Cerebellar nuclear complex (tissue), 1 donor: ENCODE results near the gene KIZ.
"Not testable (repeated sequence)": the region's sequence is repeated elsewhere in the genome, so short reads cannot be mapped to it uniquely, and the experiment has no call there.

ENCODE experiments used
- DNase-seq, 2 experiments: peaks; one replicate each; lab custom pipeline; 2025; lab: John Stamatoyannopoulos, UW

KIZ gene

GRCh38 chr20:21139881-21140566, 14.1 kb downstream of the KIZ start:
- DNase-seq, result no peak

DNA sequence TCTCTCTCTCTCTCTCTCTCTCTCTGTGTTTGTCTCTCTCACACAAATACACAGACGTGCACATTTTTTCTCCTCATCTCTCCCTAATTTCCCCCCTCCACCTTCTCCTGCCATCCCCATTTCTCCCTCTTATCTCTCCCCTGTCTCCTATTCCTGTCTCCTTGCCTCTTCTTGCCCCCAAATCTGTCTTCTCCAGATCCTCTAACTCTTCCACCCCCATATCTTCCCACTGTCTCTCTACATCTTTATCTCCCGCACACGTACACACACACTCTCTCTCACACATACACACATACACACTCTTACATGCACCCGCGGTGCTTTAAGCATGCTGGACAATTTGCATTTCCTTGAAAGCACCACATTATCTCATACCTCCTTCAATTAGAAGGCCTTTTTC, 15.9 kb downstream of the KIZ start:
- DNase-seq, result no peak

DNA sequence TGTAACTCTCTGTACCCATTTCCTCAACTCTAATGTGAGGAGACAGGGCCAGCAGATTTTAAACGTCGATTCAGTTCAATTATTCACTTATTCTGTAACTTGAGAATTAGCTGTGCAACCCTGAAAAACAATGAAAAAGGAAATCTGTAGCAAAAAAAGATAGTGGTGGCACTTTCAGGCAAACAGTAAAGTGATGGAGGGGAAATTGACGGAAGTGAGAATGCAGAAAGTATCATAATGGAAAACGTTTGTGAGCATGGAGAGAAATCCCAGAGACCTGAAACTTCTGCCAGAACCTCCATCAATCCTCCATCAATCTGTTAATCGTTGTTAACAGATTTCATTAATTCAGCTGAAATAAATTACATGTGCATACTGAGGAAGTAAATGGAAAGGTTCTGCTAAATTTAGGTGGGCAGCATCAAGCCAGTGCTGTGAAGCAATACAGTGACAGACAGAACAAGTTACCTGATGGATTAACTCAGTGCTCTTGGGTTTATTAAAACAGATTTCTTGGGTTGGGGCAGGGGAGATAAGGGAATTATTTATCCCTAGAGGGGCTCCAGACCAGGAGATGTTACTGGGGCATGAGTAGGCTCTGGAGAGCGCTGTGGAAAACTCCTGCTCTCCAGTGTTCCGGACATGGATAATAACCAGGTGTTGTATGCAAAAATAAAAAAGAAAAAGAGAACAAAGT, 17.5 kb downstream of the KIZ start:
- DNase-seq, result no peak

DNA sequence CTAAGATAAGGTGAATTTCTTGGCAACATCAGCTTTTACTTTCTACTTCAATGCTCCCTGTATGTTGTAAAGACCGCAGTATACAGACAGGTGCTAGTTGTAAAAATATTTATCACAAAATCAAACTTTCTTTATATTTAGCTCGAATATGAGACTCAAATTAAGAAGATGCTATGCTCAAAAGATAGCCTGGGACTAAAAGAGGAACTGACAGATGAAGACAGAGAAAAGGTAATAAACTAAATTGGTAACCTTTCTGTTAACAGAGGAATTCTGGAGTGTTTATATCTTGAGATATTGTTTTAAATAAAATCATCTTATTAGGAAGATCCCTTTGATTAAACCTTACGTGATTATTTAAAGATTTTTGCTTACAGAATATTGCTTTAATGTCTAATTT, 19.5 kb downstream of the KIZ start:
- no peak for DNase-seq

- DNase-seq, result no peak
These were observed 20.3 kb downstream of the KIZ start for GRCh38 chr20:21146215-21146614.

DNA sequence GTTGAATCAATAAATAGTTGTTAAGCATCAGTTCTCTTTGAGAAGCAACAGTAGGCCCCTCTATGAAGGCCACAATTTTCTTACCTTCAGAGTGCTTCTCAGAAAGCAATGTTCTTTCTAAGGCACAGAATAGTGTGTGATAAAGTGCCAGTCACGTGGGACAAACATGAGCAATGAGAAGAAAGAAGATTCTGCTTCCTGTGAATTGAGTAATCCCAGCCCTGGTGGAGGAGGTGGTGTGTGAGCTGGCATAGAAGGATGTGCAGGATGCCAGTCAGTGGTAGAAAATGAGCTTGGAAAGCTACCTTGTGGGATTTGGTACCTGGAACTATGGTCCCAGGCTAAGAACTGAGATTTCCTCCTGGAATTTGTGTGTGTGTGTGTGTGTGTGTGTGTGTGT, 21.7 kb downstream of the KIZ start:
- no peak for DNase-seq

- no peak for DNase-seq
These were observed 23.5 kb downstream of the KIZ start for GRCh38 chr20:21149344-21149743.

DNA sequence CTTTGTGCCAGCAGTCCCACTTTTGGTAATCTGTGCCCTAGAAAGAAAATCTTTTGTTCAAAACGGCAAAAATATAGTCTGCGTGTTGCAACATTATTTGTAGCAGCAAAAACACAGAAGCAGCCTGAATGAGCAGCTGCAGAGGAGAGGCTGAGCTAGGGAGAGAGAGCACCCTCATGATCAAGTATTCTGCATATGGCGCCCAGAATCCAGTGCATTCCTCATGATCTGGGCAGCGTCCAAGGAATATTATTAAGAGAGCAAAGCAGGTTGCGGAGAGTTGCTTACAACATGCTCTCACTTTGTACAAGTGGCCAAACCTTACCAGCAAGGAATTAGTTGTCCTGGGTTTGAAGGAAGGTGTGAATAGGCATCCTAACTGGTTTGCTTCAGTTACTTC, 25.9 kb downstream of the KIZ start:
- DNase-seq, result no peak

- no peak for DNase-seq
These were observed 28.8 kb downstream of the KIZ start for GRCh38 chr20:21154692-21155091.

GRCh38 chr20:21155268-21155667, 29.4 kb downstream of the KIZ start:
- DNase-seq, result no peak

DNA sequence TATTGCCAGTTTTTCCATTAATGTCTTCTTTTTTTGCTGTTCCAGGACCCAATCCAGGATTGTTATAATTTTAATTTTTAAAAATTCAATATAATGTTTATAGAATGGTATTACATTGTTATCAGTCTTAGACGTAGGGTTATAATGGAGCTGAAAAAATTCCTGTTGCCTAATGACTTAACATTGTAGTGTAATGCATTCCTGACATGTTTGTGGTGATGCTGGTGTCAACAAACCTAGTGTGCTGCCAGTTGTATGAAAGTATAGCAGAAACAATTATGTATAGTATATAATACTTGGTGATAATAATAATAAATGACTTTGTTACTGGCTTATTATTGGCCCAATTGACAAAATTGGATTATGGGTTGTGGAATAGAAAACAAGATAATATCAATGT, 30.4 kb downstream of the KIZ start:
- no peak for DNase-seq

DNA sequence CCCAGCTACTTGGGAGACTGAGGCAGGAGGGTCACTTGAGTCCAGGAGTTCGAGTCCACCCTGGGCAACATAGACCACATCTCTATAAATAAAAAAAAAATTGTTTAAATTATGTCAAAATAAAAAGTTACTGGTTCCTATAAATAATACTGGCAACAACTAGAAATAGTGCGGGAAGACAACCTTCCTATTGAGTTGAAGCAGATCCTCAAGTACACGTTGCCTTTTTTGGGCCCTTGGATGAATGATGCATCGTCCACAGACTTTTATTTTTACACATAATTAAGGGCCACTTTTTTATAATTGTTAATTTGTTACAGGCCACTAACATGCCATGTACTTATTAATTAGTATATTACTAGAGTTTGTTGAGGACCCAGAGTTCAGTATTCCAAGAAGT, 31.1 kb downstream of the KIZ start:
- DNase-seq, result no peak

- DNase-seq, result no peak
These were observed 33.9 kb downstream of the KIZ start for GRCh38 chr20:21159658-21160380.

DNA sequence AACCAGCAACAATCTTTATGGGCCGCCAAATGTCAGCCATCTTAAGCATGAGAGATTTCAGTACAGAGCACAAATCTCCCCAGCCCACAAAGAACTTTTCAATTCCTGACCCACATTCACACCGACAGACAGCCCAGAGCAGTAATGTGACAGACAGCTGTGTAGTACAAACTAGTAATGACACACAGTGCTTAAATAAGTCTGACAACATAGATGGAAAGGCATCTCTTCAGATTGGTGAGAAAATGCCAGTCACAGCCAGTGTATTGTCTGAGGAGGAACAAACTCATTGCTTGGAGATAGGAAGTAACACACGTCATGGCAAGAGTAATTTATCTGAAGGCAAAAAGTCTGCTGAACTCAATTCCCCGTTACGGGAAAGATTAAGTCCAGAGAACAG, 36.0 kb downstream of the KIZ start:
- no peak for DNase-seq

DNA sequence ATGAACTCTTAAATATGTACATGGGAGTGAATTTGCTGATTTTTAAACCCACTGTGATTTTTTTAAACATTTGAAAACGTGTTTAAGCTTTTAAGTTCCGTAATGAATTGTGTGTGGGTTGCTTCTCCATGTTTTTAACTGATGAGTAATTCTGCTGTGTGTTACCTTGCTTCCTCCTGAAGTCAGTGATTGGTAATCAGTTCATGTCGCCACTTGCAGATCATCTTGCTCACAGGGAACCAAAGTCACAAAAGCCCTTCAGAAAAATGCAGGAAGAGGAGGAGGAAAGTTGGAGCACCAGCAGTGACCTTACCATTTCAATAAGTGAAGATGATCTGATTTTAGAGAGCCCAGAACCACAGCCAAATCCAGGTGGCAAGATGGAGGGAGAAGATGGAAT, 36.7 kb downstream of the KIZ start:
- DNase-seq, result no peak

DNA sequence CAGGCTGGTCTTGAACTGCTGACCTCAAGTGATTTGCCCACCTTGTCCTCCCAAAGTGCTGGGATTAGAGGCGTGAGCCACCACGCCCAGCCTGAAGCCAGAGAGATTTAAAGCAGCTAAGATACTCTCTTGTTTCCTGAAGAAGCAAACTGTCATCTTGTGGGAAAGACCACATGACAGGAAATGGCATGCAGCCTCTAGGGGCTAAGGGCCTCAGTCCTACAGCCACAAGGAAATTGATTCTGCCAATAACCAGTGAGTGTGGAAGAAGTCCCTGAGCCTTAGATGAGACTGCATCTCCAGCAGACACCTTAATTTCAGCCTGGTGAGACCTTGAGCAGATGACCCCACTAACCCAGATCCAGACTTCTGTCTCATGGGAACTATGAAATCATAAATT, 40.9 kb downstream of the KIZ start:
- DNase-seq, result no peak

GRCh38 chr20:21167261-21167660, 41.4 kb downstream of the KIZ start:
- DNase-seq, result no peak

GRCh38 chr20:21168061-21168460, 42.2 kb downstream of the KIZ start:
- not testable (repeated sequence) for DNase-seq

DNA sequence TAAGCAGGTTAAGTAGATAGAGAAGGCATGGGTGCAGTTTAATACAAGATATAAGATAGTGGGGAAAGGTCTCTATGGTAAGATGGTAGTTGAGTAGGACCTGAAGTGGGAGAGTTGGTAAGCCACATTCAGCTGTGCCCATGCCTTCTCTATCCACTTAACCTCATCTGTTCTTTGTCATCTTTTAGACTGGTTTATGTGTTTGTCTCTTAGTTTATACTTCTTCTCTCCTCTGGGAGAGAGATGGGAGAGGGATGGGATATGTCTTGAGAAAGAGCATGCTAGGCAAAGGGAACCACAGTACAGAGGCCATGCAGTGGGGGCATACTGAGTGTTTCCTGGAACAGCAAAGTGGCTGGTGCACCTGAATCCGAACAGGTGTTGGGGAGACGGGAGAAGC, 46.7 kb downstream of the KIZ start:
- no peak for DNase-seq

GRCh38 chr20:21173485-21173884, 47.6 kb downstream of the KIZ start:
- no peak for DNase-seq

DNA sequence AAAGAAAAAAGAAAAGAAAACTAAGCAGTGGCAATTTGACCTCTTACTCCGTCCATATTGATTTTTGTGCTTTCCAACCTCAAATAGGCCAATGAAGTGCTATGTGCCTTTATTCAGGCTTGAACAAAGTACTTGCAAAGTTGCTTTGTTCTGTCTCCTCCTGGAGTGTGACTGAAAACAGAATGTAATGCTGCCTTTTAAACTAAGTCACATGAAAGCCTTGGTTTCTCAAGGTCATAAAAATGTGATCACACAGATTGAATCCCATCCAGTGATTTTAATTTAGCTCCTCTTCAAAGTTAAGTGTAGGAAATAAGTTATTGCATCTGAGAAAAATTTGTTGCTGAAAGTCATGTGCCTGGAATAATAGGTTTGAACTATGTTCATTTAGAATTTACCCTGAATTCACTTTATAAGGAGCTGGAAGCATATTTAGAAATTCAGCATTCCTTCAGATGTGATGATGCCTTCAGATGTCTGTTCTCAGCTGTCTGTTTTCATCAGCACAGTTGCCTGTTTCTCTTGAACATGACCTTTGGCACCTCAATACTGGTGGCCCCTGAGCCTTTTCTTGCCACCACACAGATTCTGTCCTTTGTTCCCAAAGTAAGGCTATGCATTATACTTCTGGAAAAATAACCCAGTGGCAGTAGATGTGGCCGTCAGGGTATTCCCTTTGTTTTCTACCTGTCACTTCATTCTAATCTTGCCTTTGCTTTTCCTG, 48.8 kb downstream of the KIZ start:
- no peak for DNase-seq

DNA sequence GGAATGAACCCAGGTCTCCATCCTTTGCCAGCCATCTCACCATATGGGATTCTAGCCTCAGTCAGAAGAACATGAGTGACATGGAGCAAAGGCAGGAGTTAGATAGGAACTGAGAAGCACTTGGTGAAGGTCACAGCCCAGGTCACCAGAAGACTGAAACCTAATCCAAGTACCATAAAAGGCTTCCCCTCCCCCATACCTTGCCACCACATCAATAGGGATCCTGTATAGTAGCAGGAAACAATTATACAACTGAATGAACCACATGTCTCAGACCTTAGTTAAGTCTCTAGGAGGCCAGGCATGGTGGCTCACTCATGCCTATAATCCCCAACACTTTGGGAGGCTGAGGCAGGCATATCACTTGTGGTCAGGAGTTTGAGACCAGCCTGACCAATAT, 49.6 kb downstream of the KIZ start:
- no peak for DNase-seq

DNA sequence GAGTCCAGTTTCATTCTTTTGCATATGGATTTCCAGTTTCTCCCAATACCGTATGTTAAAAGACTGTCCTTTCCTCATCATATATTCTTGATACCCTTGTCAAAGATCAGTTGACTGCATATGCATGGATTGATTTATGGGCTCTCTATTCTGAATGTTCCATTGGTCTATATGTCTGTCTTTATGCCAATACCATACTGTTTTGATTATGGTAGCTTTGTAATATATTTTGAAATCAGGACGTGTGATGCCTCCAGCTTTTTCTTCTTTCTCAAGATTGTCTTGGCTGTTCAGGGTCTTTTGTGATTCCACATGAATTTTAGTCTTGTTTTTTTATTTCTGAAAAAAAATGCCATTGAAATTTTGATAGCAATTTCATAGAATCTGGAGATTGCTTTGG, 51.9 kb downstream of the KIZ start:
- DNase-seq, result no peak
